Progenitor cell of endocrine pancreas (in vitro differentiated cells): ENCODE results near the gene PCBP2. TPM values are rescaled to one million over a fixed set of nuclear protein-coding genes. Genes with fewer than 3 reads are reported as not detected.

Source experiments
- DNase-seq: peaks from one replicate; pipeline ENCODE4 v3.0.0; 2021; ENCODE audit warnings: low spot score; ENCODE audit not compliant: unreplicated experiment
- H3K27ac Mint-ChIP-seq: 2 replicates; pipeline ENCODE4 v1.8.0; 2021; ENCODE audit warnings: mild to moderate bottlenecking, moderate library complexity, mixed read lengths
- H3K27me3 Mint-ChIP-seq: 2 replicates; pipeline ENCODE4 v1.8.0; 2021; ENCODE audit warnings: mixed read lengths
- H3K36me3 Mint-ChIP-seq: 2 replicates; pipeline ENCODE4 v1.8.0; 2022; ENCODE audit warnings: mixed read lengths; ENCODE audit not compliant: insufficient read depth
- H3K4me1 Mint-ChIP-seq: 2 replicates; pipeline ENCODE4 v1.8.0; 2021; ENCODE audit warnings: low read depth, mixed read lengths
- H3K4me3 Mint-ChIP-seq: 2 replicates; pipeline ENCODE4 v1.8.0; 2021; ENCODE audit warnings: low read depth, mild to moderate bottlenecking, moderate library complexity, mixed read lengths
- H3K9me3 Mint-ChIP-seq: 2 replicates; pipeline ENCODE4 v1.8.0; 2021; ENCODE audit warnings: low read depth, mixed read lengths
- CTCF ChIP-seq: fragments of 200-600 bp; sonication (generic); IDR thresholded peaks from one replicate; pipeline ENCODE4 v1.5.0; 2021; ENCODE audit warnings: antibody characterized with exemption, mild to moderate bottlenecking; ENCODE audit not compliant: unreplicated experiment
- total RNA-seq: library from RNA; stranded (reverse); gene quantifications from 2 replicates; pipeline ENCODE4 v1.2.1, GENCODE V29; 2021

PCBP2 gene
- total RNA-seq, 1 donor from 2014 or later: 1,400 TPM

GRCh38 chr12:53493610-53494391 lies 41.9 kb downstream of the PCBP2 start:
- H3K36me3 Mint-ChIP-seq: no peaks in the 10 kb centered on the region
- peak overlapping the region; percentile 95 for H3K4me3 Mint-ChIP-seq
- peaks cover 30% of the 10 kb centered on the region for H3K4me1 Mint-ChIP-seq
- peak overlapping the region; percentile 99 for H3K27ac Mint-ChIP-seq
- no peaks in the 10 kb centered on the region for H3K9me3 Mint-ChIP-seq
- H3K27me3 Mint-ChIP-seq: no peaks in the 10 kb centered on the region
- no peak for DNase-seq
- no peak for TF ChIP-seq CTCF

- H3K36me3 Mint-ChIP-seq: no peaks in the 10 kb centered on the region
- H3K27ac Mint-ChIP-seq: peak overlapping the region; percentile 86
- peaks cover 33% of the 10 kb centered on the region for H3K4me1 Mint-ChIP-seq
- no peaks in the 10 kb centered on the region for H3K27me3 Mint-ChIP-seq
- DNase-seq: no peak
- TF ChIP-seq CTCF: no peak
- H3K4me3 Mint-ChIP-seq: no peak overlapping the region
- no peaks in the 10 kb centered on the region for H3K9me3 Mint-ChIP-seq
Observed at GRCh38 chr12:53495903-53496751, 44.2 kb downstream of the PCBP2 start.

- TF ChIP-seq CTCF: no peak
- H3K9me3 Mint-ChIP-seq: no peaks in the 10 kb centered on the region
Observed at GRCh38 chr12:53496752-53497032, 44.8 kb downstream of the PCBP2 start.

GRCh38 chr12:53497461-53497860 lies 45.6 kb downstream of the PCBP2 start:
- Mint-ChIP-seq H3K27ac (no peak overlapping the region), H3K4me1 (peaks cover 32% of the 10 kb centered on the region), H3K36me3 (no peaks in the 10 kb centered on the region), H3K4me3 (no peak overlapping the region), H3K27me3 (no peaks in the 10 kb centered on the region), H3K9me3 (no peaks in the 10 kb centered on the region)
- no peak for DNase-seq
- no peak for TF ChIP-seq CTCF

More at GRCh38 chr12:53496752-53497032, 44.8 kb downstream of the PCBP2 start:
- DNase-seq: no peak
- no peak overlapping the region for H3K4me3 Mint-ChIP-seq
- no peak overlapping the region for H3K27ac Mint-ChIP-seq
- peaks cover 32% of the 10 kb centered on the region for H3K4me1 Mint-ChIP-seq
- no peaks in the 10 kb centered on the region for H3K27me3 Mint-ChIP-seq
- H3K36me3 Mint-ChIP-seq: no peaks in the 10 kb centered on the region

- Mint-ChIP-seq H3K4me1 (peaks cover 31% of the 10 kb centered on the region), H3K36me3 (no peaks in the 10 kb centered on the region), H3K27ac (peak overlapping the region; percentile 39), H3K9me3 (no peaks in the 10 kb centered on the region), H3K27me3 (no peaks in the 10 kb centered on the region), H3K4me3 (peak overlapping the region; percentile 72)
- TF ChIP-seq CTCF: no peak
- no peak for DNase-seq
Observed at GRCh38 chr12:53498235-53498630, 46.3 kb downstream of the PCBP2 start.
